Type B pancreatic cell (in vitro differentiated cells): Measurements from ENCODE around the gene TWF2. TPM values are rescaled to one million over a fixed set of nuclear protein-coding genes. Genes with fewer than 3 reads are reported as not detected.
"Not testable (repeated sequence)": the region's sequence is repeated elsewhere in the genome, so short reads cannot be mapped to it uniquely, and the experiment has no call there.

Source experiments
- DNase-seq: peaks from one replicate; pipeline ENCODE4 v3.0.0; 2021; ENCODE audit warnings: mixed read lengths; ENCODE audit not compliant: unreplicated experiment; ENCODE audit errors: extremely low spot score
- H3K27ac Mint-ChIP-seq: 2 replicates; pipeline ENCODE4 v1.8.0; 2021; ENCODE audit warnings: mild to moderate bottlenecking, mixed read lengths
- H3K27me3 Mint-ChIP-seq: 2 replicates; pipeline ENCODE4 v1.8.0; 2021; ENCODE audit warnings: mixed read lengths
- H3K36me3 Mint-ChIP-seq: 2 replicates; pipeline ENCODE4 v1.8.0; 2021; ENCODE audit warnings: mixed read lengths
- H3K4me1 Mint-ChIP-seq: one replicate; pipeline ENCODE4 v1.8.0; 2021; ENCODE audit warnings: mixed read lengths; ENCODE audit not compliant: unreplicated experiment
- H3K4me3 Mint-ChIP-seq: 2 replicates; pipeline ENCODE4 v1.8.0; 2021; ENCODE audit warnings: mild to moderate bottlenecking, mixed read lengths
- H3K9me3 Mint-ChIP-seq: 2 replicates; pipeline ENCODE4 v1.8.0; 2021; ENCODE audit warnings: mixed read lengths
- CTCF ChIP-seq: fragments of 200-600 bp; sonication (generic); conservative IDR thresholded peaks from 2 replicates; pipeline ENCODE4 v1.5.0; 2021; ENCODE audit warnings: antibody characterized with exemption, mild to moderate bottlenecking
- long read RNA-seq: library from polyadenylated mRNA; unstranded; transcript quantifications from one replicate; pipeline ENCODE4 v2.0.0, GENCODE V29; 2020
- total RNA-seq: library from RNA; stranded (reverse); gene quantifications from 2 replicates; pipeline ENCODE4 v1.2.1, GENCODE V29; 2021; ENCODE audit warnings: low replicate concordance

The TWF2 gene
- total RNA-seq, result 33.7 and 39.3 TPM in 2 replicates
- long read RNA-seq, transcript TWF2-201 (9 exons, 1,718 nt), result major isoform, 55 of 56 reads
- long read RNA-seq, partial matches to known transcripts, result 0 of 56 reads
- long read RNA-seq, other reads (novel, unspliced or antisense), result 1 of 56 reads

DNA sequence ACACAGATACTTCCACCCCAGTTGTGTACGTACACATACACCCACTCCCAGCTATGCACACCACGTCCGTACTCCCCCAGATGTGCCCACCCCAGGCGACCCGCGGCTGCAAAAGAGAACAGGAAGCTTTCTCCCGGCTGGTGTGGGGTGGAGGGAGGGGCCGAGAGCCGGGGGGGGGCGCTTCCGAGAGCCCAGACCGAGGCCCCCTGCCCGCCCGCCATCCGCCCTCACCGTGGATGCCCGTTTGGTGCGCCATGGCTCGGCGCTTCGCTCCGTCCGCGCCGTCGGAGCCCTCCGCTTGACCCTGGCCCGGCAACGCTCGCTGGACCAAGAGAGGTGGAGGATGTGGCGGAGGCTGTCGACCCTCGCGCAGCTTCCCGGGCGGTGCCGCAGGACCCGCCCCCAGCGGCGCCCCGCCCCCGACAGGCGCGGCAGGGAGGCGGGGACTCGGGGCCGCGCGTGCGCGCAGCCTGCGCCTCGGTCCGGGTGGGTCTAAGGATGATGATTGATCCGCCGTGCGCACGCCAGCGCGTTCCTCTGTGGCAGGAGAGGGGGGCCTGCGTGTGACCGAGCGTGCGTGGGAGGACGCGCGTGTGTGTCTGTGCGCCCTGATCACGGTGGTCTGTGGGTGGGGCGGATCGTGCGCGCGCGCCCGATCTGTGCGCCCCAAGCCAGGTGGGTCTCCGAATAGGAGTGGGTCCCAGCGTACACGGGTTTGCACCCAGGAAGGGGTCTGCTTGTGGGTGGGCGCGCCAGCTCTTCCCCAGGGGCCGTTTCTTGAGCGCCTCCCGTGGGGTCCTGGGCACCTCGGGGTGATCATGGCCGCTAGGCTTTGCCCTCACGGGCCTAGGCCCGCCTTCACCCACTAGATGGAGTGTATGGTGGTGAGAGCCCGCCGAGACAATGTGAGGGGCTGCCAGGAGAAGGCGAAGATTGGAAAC is at the start of gene TWF2:
TWF2 (minus strand) TSS at position 398 of the 941 bp plus-strand sequence; CDS start at position 256, 142 bp downstream.
- peak; percentile 55 for TF ChIP-seq CTCF
- peak; percentile 88 for DNase-seq
- Mint-ChIP-seq H3K9me3 (no peaks in the 10 kb centered on the region), H3K27ac (peak within 1 kb of the TSS; percentile 93), H3K4me3 (peak within 1 kb of the TSS; percentile 98), H3K4me1 (peaks cover 18% of the 10 kb centered on the region), H3K36me3 (no peaks in the 10 kb centered on the region), H3K27me3 (no peaks in the 10 kb centered on the region)

- peaks cover 23% of the 10 kb centered on the region for H3K4me1 Mint-ChIP-seq
- no peaks in the 10 kb centered on the region for H3K36me3 Mint-ChIP-seq
- peak overlapping the region; percentile 100 for H3K27ac Mint-ChIP-seq
- no peak for DNase-seq
- H3K4me3 Mint-ChIP-seq, result peak overlapping the region; percentile 100
- H3K9me3 Mint-ChIP-seq, result no peaks in the 10 kb centered on the region
- no peaks in the 10 kb centered on the region for H3K27me3 Mint-ChIP-seq
- no peak for TF ChIP-seq CTCF
These were observed 49.7 kb upstream of the TWF2 start for GRCh38 chr3:52288674-52289073.

- H3K4me1 Mint-ChIP-seq, result peaks cover 23% of the 10 kb centered on the region
- peak overlapping the region; percentile 100 for H3K27ac Mint-ChIP-seq
- DNase-seq, result no peak
- H3K36me3 Mint-ChIP-seq, result no peaks in the 10 kb centered on the region
- H3K4me3 Mint-ChIP-seq, result peak overlapping the region; percentile 100
- TF ChIP-seq CTCF, result no peak
- no peaks in the 10 kb centered on the region for H3K27me3 Mint-ChIP-seq
- no peaks in the 10 kb centered on the region for H3K9me3 Mint-ChIP-seq
These were observed 47.8 kb upstream of the TWF2 start for GRCh38 chr3:52286777-52287110.

- H3K9me3 Mint-ChIP-seq, H3K36me3 Mint-ChIP-seq, H3K27me3 Mint-ChIP-seq, DNase-seq, H3K27ac Mint-ChIP-seq, H3K4me3 Mint-ChIP-seq: not testable (repeated sequence)
- peaks cover 30% of the 10 kb centered on the region for H3K4me1 Mint-ChIP-seq
These were observed 45.1 kb upstream of the TWF2 start for GRCh38 chr3:52284051-52284450.

DNA sequence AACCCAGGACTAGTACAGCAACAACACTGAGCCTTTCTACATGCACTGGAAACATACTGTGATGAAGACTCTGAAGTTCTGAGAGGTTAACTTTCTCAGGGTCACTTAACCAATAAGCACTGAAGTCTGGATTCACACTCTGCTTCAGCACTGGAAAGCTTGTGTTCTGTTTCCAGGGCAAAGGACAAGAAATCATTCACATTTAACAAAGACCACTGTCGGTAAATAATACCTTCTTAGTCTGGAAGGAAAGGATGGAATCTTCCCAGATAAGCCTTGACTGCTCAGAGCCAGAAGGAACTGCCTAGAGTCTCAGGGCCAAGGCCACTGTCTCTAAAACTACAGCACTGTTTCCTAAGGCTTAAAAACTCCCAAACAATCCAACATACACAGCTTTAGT is 44.3 kb upstream of the TWF2 start:
- Mint-ChIP-seq H3K4me3 (peak overlapping the region; percentile 20), H3K36me3 (no peaks in the 10 kb centered on the region), H3K4me1 (peaks cover 24% of the 10 kb centered on the region), H3K9me3 (no peaks in the 10 kb centered on the region), H3K27me3 (no peaks in the 10 kb centered on the region), H3K27ac (peak overlapping the region; percentile 82)
- DNase-seq, result no peak
- TF ChIP-seq CTCF, result no peak
